Lower leg skin (tissue), 3 donors: ENCODE results near the gene FGF12.

ENCODE experiments used
- POLR2A ChIP-seq, 2 donors: fragments of 450-650 bp; IDR thresholded peaks; one replicate each; pipeline ENCODE4 v1.6.1; 2016 to 2017; ENCODE audit warnings: antibody characterized with exemption in 2 of 2, mild to moderate bottlenecking in 1 of 2, moderate library complexity in 1 of 2
- TF ChIP-seq, protein P1 (sequence below), 3 donors: fragments of 450-650 bp; IDR thresholded peaks; one replicate each; pipeline ENCODE4 v1.5.1; 2016; ENCODE audit warnings: antibody characterized with exemption in 3 of 3, mild to moderate bottlenecking in 3 of 3, moderate library complexity in 2 of 3

DNA sequence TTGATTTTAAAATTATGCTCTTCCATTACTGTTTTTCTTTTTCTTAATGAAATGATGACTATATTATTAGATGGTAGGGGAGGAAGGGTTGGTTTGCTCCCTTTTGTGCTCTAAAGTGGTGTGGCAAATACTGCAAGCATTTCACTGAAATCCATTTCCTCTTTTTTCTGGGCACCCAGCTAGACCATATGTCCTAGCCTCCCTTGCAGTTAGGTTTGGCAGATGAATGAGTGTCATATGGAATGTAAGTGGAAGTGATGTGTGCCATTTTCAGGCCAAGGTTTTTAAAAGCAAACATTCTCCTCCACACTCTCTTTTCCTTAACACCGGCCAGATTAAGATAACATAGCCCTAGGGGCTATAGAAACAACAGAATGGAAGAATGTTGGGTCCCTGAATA is 363.0 kb downstream of the FGF12 start:
- TF ChIP-seq POLR2A (IDR thresholded peaks at IDR 0.05): no peak
- TF ChIP-seq, protein P1, sequence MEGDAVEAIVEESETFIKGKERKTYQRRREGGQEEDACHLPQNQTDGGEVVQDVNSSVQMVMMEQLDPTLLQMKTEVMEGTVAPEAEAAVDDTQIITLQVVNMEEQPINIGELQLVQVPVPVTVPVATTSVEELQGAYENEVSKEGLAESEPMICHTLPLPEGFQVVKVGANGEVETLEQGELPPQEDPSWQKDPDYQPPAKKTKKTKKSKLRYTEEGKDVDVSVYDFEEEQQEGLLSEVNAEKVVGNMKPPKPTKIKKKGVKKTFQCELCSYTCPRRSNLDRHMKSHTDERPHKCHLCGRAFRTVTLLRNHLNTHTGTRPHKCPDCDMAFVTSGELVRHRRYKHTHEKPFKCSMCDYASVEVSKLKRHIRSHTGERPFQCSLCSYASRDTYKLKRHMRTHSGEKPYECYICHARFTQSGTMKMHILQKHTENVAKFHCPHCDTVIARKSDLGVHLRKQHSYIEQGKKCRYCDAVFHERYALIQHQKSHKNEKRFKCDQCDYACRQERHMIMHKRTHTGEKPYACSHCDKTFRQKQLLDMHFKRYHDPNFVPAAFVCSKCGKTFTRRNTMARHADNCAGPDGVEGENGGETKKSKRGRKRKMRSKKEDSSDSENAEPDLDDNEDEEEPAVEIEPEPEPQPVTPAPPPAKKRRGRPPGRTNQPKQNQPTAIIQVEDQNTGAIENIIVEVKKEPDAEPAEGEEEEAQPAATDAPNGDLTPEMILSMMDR (IDR thresholded peaks at IDR 0.05): no peak
